HepG2 (cell line): ENCODE measurements around the gene IL27RA. TPM values are rescaled to one million over a fixed set of nuclear protein-coding genes. Genes with fewer than 3 reads are reported as not detected.

Experiments
- BCL3 ChIP-seq: sonication (generic); formaldehyde crosslinking; IDR thresholded peaks from 2 replicates; pipeline ENCODE4 v1.5.1; 2020; ENCODE audit warnings: mild to moderate bottlenecking, missing genetic modification reagents, moderate library complexity
- CERS6 ChIP-seq: sonication (generic); formaldehyde crosslinking; IDR thresholded peaks from 2 replicates; pipeline ENCODE4 v1.5.0; 2020; ENCODE audit warnings: missing genetic modification reagents
- CREB3 ChIP-seq: sonication (generic); formaldehyde crosslinking; IDR thresholded peaks from 2 replicates; pipeline ENCODE4 v1.5.0; 2020; ENCODE audit warnings: missing genetic modification reagents
- ETV5 ChIP-seq: IDR thresholded peaks from 2 replicates; pipeline ENCODE4 v1.6.1; 2018; ENCODE audit warnings: missing biosample characterization, missing genetic modification reagents, inconsistent platforms, borderline replicate concordance
- FOSL2 ChIP-seq: sonication (generic); formaldehyde crosslinking; IDR thresholded peaks from 2 replicates; pipeline ENCODE4 v1.4.0; 2020; ENCODE audit warnings: missing genetic modification reagents
- FOXO1 ChIP-seq: sonication (generic); formaldehyde crosslinking; IDR thresholded peaks from 2 replicates; pipeline ENCODE4 v1.4.0; 2020; ENCODE audit warnings: missing genetic modification reagents
- GTF3A ChIP-seq: sonication (generic); formaldehyde crosslinking; conservative IDR thresholded peaks from 2 replicates; pipeline ENCODE4 v1.4.0; 2020; ENCODE audit warnings: mild to moderate bottlenecking, missing genetic modification reagents
- GZF1 ChIP-seq: sonication (generic); formaldehyde crosslinking; IDR thresholded peaks from 2 replicates; pipeline ENCODE4 v1.5.1; 2020; ENCODE audit warnings: mild to moderate bottlenecking, missing genetic modification reagents
- HNRNPL ChIP-seq: fragments of 200-400 bp; formaldehyde crosslinking; IDR thresholded peaks from 2 replicates; pipeline ENCODE4 v1.6.1; 2017; ENCODE audit warnings: mild to moderate bottlenecking, low read depth, low read length
- NFE2L1 ChIP-seq: sonication (generic); formaldehyde crosslinking; IDR thresholded peaks from 2 replicates; pipeline ENCODE4 v1.4.0; 2020; ENCODE audit warnings: missing genetic modification reagents, mild to moderate bottlenecking, borderline replicate concordance
- ONECUT2 ChIP-seq: sonication (generic); formaldehyde crosslinking; IDR thresholded peaks from 2 replicates; pipeline ENCODE4 v1.4.0; 2020; ENCODE audit warnings: missing genetic modification reagents
- PCBP1 ChIP-seq: fragments of 200-400 bp; formaldehyde crosslinking; IDR thresholded peaks from 2 replicates; pipeline ENCODE4 v1.6.1; 2017; ENCODE audit warnings: mild to moderate bottlenecking, low read depth, low read length, borderline replicate concordance
- PRPF4 ChIP-seq: fragments of 200-400 bp; formaldehyde crosslinking; IDR thresholded peaks from 2 replicates; pipeline ENCODE4 v1.6.1; 2016; ENCODE audit warnings: low read length, low read depth; ENCODE audit not compliant: poor library complexity, severe bottlenecking
- RFXANK ChIP-seq: IDR thresholded peaks from 2 replicates; pipeline ENCODE4 v1.6.1; 2016
- TCF7 ChIP-seq: sonication (generic); IDR thresholded peaks from 2 replicates; pipeline ENCODE4 v1.6.1; 2016; ENCODE audit warnings: antibody characterized with exemption, low read depth
- ZC3H4 ChIP-seq: sonication (generic); formaldehyde crosslinking; IDR thresholded peaks from 2 replicates; pipeline ENCODE4 v1.4.0; 2020; ENCODE audit warnings: missing genetic modification reagents, borderline replicate concordance
- ZNF232 ChIP-seq: sonication (generic); formaldehyde crosslinking; IDR thresholded peaks from 2 replicates; pipeline ENCODE4 v1.4.0; 2020; ENCODE audit warnings: missing genetic modification reagents, borderline replicate concordance
- ZNF234 ChIP-seq: sonication (generic); formaldehyde crosslinking; conservative IDR thresholded peaks from 2 replicates; pipeline ENCODE4 v1.5.1; 2020; ENCODE audit warnings: mild to moderate bottlenecking, missing genetic modification reagents
- ZNF256 ChIP-seq: sonication (generic); formaldehyde crosslinking; conservative IDR thresholded peaks from 2 replicates; pipeline ENCODE4 v1.4.0; 2020; ENCODE audit warnings: missing genetic modification reagents
- ZNF510 ChIP-seq: sonication (generic); formaldehyde crosslinking; IDR thresholded peaks from 2 replicates; pipeline ENCODE4 v1.4.0; 2020; ENCODE audit warnings: low read depth, mild to moderate bottlenecking, missing genetic modification reagents
- ZNF572 ChIP-seq: sonication (generic); formaldehyde crosslinking; IDR thresholded peaks from 2 replicates; pipeline ENCODE4 v1.5.1; 2020; ENCODE audit warnings: mild to moderate bottlenecking, missing genetic modification reagents
- ZSCAN25 ChIP-seq: sonication (generic); formaldehyde crosslinking; IDR thresholded peaks from 2 replicates; pipeline ENCODE4 v1.8.0; 2022; ENCODE audit warnings: mild to moderate bottlenecking, missing genetic modification reagents
- polyA plus RNA-seq, 8 experiments: library from polyadenylated mRNA; depleted of rRNA in 3 of 8; stranded (reverse) in 7 of 8; unstranded in 1 of 8; fragments of >200 nt; fragmentation: Illumina TruSeq in 4 of 8; extraction: Trizol in 4 of 8; gene quantifications; 2 replicates each; pipeline versions ENCODE4 v1.2.1 to v1.2.3, GENCODE V29; 2011 to 2016; ENCODE audit warnings: low read depth in 4 of 8, missing spikeins in 1 of 8, mixed read lengths in 1 of 8; ENCODE audit not compliant: insufficient read depth in 1 of 8
- total RNA-seq, 5 experiments: library from RNA; depleted of rRNA; stranded (reverse); fragments of >200 nt; fragmentation: Illumina TruSeq; extraction: Trizol; gene quantifications; 2 replicates each; pipeline ENCODE4 v1.2.3, GENCODE V29; 2016; ENCODE audit warnings: low read depth in 1 of 5
- TF ChIP-seq, protein P1 (sequence below): sonication (generic); formaldehyde crosslinking; IDR thresholded peaks from 2 replicates; pipeline ENCODE4 v1.4.0; 2020; ENCODE audit warnings: mild to moderate bottlenecking, missing genetic modification reagents
- TF ChIP-seq, protein P2 (sequence below): sonication (generic); formaldehyde crosslinking; IDR thresholded peaks from 2 replicates; pipeline ENCODE4 v1.4.0; 2020; ENCODE audit warnings: missing genetic modification reagents

Gene IL27RA
- total and polyA plus RNA-seq, 2 of the 13 experiments (the other 11 are each of a cell fraction or from before 2014, with no cell fraction given) = 3.5 to 8.1 TPM

- TF ChIP-seq GTF3A (CRISPR knock-in tag) (no peak), CREB3 (CRISPR knock-in tag) (0 out of 2 replicates have a peak, but pooled peaks have one; percentile 87), ZC3H4 (CRISPR knock-in tag) (no peak), ONECUT2 (CRISPR knock-in tag) (peak; percentile 25; the same call in 1 of the 2 replicates), RFXANK (CRISPR knock-in tag) (no peak), ZNF232 (CRISPR knock-in tag) (0 out of 2 replicates have a peak, but pooled peaks have one; percentile 35), PRPF4 (no peak), FOSL2 (CRISPR knock-in tag) (no peak), CERS6 (CRISPR knock-in tag) (no peak), ETV5 (CRISPR knock-in tag) (peak; percentile 25; the same call in 1 of the 2 replicates), TCF7 (no peak), ZNF510 (no peak), ZNF234 (no peak), BCL3 (CRISPR knock-in tag) (0 out of 2 replicates have a peak, but pooled peaks have one; percentile 81), NFE2L1 (CRISPR knock-in tag) (no peak), ZSCAN25 (peak; percentile 58; the same call in 1 of the 2 replicates), ZNF572 (CRISPR knock-in tag) (no peak), GZF1 (CRISPR knock-in tag) (0 out of 2 replicates have a peak, but pooled peaks have one; percentile 23), HNRNPL (no peak), ZNF256 (CRISPR knock-in tag) (no peak; the same call in 1 of the 2 replicates), FOXO1 (peak; percentile 11; the same call in 1 of the 2 replicates), PCBP1 (no peak)
- TF ChIP-seq, protein P1, sequence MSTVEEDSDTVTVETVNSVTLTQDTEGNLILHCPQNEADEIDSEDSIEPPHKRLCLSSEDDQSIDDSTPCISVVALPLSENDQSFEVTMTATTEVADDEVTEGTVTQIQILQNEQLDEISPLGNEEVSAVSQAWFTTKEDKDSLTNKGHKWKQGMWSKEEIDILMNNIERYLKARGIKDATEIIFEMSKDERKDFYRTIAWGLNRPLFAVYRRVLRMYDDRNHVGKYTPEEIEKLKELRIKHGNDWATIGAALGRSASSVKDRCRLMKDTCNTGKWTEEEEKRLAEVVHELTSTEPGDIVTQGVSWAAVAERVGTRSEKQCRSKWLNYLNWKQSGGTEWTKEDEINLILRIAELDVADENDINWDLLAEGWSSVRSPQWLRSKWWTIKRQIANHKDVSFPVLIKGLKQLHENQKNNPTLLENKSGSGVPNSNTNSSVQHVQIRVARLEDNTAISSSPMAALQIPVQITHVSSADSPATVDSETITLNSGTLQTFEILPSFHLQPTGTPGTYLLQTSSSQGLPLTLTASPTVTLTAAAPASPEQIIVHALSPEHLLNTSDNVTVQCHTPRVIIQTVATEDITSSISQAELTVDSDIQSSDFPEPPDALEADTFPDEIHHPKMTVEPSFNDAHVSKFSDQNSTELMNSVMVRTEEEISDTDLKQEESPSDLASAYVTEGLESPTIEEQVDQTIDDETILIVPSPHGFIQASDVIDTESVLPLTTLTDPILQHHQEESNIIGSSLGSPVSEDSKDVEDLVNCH (CRISPR knock-in tag) = no peak
- TF ChIP-seq, protein P2, sequence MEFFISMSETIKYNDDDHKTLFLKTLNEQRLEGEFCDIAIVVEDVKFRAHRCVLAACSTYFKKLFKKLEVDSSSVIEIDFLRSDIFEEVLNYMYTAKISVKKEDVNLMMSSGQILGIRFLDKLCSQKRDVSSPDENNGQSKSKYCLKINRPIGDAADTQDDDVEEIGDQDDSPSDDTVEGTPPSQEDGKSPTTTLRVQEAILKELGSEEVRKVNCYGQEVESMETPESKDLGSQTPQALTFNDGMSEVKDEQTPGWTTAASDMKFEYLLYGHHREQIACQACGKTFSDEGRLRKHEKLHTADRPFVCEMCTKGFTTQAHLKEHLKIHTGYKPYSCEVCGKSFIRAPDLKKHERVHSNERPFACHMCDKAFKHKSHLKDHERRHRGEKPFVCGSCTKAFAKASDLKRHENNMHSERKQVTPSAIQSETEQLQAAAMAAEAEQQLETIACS = peak; percentile 58
Observed at GRCh38 chr19:14031719-14032480, at the start of gene IL27RA (continued).
